ENCODE results near the gene RASSF5.

Gene RASSF5

DNA sequence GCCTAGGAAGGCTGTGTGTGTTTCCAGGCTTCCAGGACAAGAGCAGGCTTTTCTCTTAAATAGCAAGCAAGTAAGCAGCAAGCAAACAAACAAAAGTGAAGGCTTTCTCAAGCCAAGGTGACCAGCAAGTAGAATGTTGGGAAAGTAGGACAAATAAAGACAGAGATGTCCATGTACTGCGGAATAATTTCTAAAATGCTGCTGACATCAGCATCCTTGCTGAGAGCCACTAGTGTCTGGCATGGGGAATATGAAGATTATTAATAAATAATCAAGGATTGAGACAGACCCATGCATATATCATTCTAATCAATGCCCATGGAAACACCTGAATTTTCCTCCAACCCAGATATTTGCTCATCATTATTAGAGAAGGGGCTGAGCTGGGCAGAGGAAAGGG lies 121.6 kb downstream of the RASSF5 start:
- no peak for DNase-seq (ENCODE audit: low read depth, low spot score)

DNA sequence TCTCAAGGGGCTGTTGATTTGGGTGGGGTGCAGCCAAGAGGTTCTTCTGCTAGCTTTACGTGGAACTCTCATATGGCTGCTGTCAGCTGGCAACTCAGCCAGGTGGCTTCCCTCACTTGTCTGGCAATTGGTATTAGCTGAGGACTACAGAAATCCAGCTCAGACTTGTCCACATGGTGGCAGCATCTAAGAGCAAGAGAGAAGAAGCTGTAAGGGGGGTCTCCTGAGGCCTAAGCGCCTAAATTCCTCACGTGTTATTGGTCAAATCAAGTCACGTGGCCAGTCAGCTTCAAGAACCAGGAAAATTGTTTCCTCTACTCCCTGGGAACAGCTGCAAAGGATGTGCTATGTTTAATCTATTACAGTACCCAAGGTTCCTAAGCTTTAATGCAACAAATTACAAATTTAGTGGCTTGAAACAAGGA lies 123.8 kb downstream of the RASSF5 start:
- peak; percentile 96 for DNase-seq (ENCODE audit: low read depth, low spot score)

DNA sequence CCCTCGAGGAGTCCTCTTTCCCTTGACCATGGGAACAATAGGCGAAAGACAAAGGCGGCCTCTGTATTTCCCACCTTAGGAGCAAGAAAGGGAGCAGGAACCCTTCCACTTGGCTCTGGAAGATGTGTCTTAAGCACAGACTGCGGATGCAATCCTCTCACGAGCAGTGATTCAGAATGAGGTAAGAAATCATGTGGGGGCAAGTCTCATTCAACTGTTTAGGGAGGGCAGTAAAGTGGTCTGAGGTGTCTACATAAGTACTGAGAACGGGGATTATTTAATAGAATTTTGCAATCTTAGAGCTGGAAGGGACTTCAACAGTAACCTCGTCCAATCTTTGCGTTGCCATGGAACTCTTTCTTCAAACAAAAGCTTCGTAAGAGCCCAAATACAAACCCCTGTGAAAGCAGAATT lies 126.4 kb downstream of the RASSF5 start:
- no peak for DNase-seq (ENCODE audit: low read depth, low spot score)

DNA sequence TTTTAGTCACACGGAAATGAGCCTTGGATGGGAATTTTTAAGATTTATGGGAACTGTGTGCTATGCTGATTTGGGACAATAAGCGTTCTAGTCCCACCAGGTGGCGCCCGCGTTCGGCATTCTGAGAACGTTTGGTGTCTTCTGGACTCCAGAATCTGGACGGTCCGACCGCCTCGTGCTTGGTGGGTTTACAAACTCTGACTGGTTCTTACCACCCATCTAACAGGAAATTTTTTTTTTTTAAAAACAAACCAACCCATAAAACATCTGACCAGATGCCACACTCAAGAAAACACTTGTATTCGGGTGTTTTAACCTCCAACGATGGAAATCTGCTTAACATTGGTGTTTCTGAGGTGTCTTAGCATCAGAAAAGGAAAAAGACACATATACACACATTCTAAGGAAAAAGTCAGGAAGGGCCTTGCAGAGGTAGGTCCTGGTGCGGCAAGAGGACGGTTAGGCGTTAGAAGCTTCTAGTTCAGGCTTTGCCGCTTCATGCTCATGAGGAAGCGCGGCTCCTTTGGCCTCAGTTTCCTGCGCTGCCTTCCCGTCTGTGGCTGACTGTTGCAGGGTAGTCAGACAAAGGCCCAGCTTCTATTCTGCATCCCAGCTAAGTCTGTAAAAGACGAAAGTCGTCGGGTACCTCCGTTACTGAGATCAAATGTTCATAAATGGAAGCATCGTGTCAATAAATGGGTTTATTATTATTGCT lies 127.2 kb downstream of the RASSF5 start:
- no peak for DNase-seq (ENCODE audit: low read depth, low spot score)

DNA sequence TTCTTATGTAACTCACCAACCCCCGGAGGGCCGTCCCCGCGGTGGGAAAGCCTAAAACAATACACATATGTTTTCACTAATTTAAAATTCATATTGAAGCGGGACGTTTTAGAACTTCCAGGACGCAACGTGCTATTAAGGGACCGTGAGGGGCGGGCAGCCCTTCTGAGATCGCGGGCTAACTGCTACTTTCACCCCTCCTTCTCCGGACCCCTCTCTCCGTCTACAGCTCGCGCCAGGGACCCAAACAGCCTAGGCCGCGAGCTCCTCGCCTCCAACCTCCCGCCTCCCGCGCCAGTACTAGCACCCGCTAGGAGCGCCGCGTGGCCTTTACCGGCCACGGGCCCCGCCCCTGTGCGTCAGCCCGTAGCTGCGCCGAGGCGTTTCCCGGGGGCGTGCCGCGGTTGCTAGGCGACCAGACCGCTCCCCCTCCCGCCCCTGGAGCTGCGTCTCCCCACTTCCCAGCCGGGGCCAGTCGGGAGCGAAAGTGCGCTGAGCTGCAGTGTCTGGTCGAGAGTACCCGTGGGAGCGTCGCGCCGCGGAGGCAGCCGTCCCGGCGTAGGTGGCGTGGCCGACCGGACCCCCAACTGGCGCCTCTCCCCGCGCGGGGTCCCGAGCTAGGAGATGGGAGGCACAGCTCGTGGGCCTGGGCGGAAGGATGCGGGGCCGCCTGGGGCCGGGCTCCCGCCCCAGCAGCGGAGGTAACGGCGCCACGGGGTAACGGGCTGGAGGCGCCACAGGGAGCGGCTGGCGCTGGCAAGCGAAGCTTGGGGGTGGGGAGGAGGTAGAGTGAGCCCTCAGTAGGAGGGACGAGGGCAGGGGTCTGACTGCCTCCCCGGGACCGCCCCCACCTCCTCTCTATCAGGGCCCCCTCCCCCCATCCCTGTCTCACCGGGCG lies 128.0 kb downstream of the RASSF5 start, which contains the start of gene DYRK3:
DYRK3 (plus strand) TSS at position 457 of the 898 bp plus-strand sequence; CDS start at position 625, 168 bp downstream.
- DNase-seq (ENCODE audit: low read depth, low spot score): peak; percentile 56

DNA sequence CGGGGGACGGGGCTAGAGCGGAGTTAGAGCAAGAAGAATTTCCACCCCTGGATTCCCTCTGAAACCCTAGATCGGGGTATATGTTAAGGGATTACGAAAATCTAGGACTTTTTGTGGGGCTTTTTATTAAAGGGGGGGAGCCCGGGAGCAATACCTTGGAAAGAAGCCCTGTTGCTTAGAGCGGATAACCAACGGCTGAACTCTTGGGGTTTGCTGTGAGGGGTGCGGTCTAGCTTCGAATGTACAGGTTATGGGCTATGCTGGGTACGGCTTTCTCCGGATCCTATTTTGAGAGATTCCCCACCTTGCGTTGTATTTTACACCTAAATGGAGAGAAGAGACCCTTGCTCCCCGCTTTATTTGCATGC lies 128.6 kb downstream of the RASSF5 start:
- no peak for DNase-seq (ENCODE audit: low read depth, low spot score)

DNA sequence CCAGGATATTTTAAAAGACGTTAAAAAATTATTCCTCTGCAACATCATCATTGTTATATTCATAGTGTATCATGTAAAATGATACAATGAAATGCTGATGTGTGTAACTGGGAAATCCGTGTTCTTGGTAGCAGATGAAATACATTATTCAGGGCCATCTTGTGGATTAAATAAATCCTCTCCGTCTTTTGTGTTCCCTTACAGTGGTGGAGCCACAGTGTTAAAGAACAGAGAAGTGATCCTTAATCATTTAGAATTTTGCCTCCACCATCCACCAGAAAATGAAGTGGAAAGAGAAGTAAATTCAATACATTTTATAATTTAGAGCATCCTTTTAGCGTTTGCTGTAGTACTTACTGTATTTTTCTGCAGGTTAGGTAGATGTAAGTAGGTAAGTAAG lies 129.3 kb downstream of the RASSF5 start:
- DNase-seq (ENCODE audit: low read depth, low spot score): no peak

DNA sequence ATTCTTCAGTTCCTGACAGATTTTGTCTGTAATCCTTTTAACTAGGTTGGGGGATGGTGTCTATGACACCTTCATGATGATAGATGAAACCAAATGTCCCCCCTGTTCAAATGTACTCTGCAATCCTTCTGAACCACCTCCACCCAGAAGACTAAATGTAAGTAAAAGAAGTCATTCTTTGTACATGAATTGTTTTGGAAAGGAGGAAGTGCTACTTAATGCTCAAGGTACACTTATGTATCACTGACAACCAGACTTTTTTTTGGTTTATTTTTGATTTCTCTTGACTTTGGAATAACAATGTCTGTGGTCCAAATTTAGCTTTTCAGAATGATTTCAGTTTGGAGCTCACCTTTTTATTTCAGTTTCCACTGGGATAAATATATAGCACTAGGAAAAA lies 130.3 kb downstream of the RASSF5 start:
- no peak for DNase-seq (ENCODE audit: low read depth, low spot score)
